ENCODE results near the gene ARHGAP18. TPM values are rescaled to one million over a fixed set of nuclear protein-coding genes. Genes with fewer than 3 reads are reported as not detected.

Gene ARHGAP18, protein sequence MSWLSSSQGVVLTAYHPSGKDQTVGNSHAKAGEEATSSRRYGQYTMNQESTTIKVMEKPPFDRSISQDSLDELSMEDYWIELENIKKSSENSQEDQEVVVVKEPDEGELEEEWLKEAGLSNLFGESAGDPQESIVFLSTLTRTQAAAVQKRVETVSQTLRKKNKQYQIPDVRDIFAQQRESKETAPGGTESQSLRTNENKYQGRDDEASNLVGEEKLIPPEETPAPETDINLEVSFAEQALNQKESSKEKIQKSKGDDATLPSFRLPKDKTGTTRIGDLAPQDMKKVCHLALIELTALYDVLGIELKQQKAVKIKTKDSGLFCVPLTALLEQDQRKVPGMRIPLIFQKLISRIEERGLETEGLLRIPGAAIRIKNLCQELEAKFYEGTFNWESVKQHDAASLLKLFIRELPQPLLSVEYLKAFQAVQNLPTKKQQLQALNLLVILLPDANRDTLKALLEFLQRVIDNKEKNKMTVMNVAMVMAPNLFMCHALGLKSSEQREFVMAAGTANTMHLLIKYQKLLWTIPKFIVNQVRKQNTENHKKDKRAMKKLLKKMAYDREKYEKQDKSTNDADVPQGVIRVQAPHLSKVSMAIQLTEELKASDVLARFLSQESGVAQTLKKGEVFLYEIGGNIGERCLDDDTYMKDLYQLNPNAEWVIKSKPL
- 12.8 and 13.3 TPM in 2 replicates for total RNA-seq
- long read RNA-seq, full-length matches to known transcripts = 5 of 76 reads
- long read RNA-seq, partial matches to known transcripts = 63 of 76 reads
- long read RNA-seq, other reads (novel, unspliced or antisense) = 8 of 76 reads

GRCh38 chr6:129709769-129710449 lies at the start of gene ARHGAP18:
TSS of gene ARHGAP18 (minus strand) at chr6:129710177. CDS start at chr6:129710136, 41 bp downstream.
- peak; percentile 95 for DNase-seq (ENCODE audit: extremely low spot score, unreplicated experiment)
- H3K9me3 Mint-ChIP-seq (ENCODE audit: unreplicated experiment) = no peaks in the 10 kb centered on the region
- peak within 1 kb of the TSS; percentile 99 for H3K27ac Mint-ChIP-seq (ENCODE audit: unreplicated experiment)
- H3K4me3 Mint-ChIP-seq (ENCODE audit: unreplicated experiment) = peak within 1 kb of the TSS; percentile 95
- H3K4me1 Mint-ChIP-seq (ENCODE audit: unreplicated experiment) = peaks cover 44% of the 10 kb centered on the region
- H3K36me3 Mint-ChIP-seq (ENCODE audit: unreplicated experiment) = peaks cover 16% of the 10 kb centered on the region
- no peaks in the 10 kb centered on the region for H3K27me3 Mint-ChIP-seq (ENCODE audit: unreplicated experiment)
- TF ChIP-seq, protein P1, sequence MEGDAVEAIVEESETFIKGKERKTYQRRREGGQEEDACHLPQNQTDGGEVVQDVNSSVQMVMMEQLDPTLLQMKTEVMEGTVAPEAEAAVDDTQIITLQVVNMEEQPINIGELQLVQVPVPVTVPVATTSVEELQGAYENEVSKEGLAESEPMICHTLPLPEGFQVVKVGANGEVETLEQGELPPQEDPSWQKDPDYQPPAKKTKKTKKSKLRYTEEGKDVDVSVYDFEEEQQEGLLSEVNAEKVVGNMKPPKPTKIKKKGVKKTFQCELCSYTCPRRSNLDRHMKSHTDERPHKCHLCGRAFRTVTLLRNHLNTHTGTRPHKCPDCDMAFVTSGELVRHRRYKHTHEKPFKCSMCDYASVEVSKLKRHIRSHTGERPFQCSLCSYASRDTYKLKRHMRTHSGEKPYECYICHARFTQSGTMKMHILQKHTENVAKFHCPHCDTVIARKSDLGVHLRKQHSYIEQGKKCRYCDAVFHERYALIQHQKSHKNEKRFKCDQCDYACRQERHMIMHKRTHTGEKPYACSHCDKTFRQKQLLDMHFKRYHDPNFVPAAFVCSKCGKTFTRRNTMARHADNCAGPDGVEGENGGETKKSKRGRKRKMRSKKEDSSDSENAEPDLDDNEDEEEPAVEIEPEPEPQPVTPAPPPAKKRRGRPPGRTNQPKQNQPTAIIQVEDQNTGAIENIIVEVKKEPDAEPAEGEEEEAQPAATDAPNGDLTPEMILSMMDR (IDR thresholded peaks at IDR 0.05) = no peak

DNA sequence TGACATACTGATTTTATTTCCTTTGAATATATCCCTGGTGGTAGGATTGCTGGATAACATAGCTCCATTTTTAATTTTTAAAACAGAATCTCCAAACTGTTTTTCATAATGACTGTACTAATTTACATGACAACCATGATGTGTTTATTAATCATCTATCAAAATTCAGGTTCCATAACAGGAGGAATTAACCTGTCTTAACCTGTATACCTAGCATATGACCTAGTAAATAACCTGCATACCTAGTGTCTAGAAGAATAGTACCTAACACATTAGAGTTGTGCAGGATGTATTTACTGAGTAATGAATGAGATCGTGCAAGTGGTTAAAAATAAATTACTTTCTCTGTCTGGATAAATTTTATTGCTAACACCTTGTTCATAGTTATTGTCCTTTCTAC lies 45.8 kb upstream of the ARHGAP18 start:
- Mint-ChIP-seq H3K27ac (ENCODE audit: unreplicated experiment) (no peak overlapping the region), H3K9me3 (ENCODE audit: unreplicated experiment) (no peaks in the 10 kb centered on the region), H3K27me3 (ENCODE audit: unreplicated experiment) (no peaks in the 10 kb centered on the region), H3K4me3 (ENCODE audit: unreplicated experiment) (no peak overlapping the region), H3K4me1 (ENCODE audit: unreplicated experiment) (peaks cover 27% of the 10 kb centered on the region), H3K36me3 (ENCODE audit: unreplicated experiment) (no peaks in the 10 kb centered on the region)
- no peak for DNase-seq (ENCODE audit: extremely low spot score, unreplicated experiment)
- TF ChIP-seq, protein P1 (IDR thresholded peaks at IDR 0.05) = no peak

- TF ChIP-seq, protein P1 (IDR thresholded peaks at IDR 0.05) = no peak
- Mint-ChIP-seq H3K9me3 (ENCODE audit: unreplicated experiment) (no peaks in the 10 kb centered on the region), H3K4me3 (ENCODE audit: unreplicated experiment) (no peak overlapping the region), H3K27me3 (ENCODE audit: unreplicated experiment) (no peaks in the 10 kb centered on the region), H3K4me1 (ENCODE audit: unreplicated experiment) (peaks cover 29% of the 10 kb centered on the region), H3K36me3 (ENCODE audit: unreplicated experiment) (no peaks in the 10 kb centered on the region), H3K27ac (ENCODE audit: unreplicated experiment) (no peak overlapping the region)
- DNase-seq (ENCODE audit: extremely low spot score, unreplicated experiment) = no peak
Measured at GRCh38 chr6:129754750-129755149, 44.8 kb upstream of the ARHGAP18 start.

DNA sequence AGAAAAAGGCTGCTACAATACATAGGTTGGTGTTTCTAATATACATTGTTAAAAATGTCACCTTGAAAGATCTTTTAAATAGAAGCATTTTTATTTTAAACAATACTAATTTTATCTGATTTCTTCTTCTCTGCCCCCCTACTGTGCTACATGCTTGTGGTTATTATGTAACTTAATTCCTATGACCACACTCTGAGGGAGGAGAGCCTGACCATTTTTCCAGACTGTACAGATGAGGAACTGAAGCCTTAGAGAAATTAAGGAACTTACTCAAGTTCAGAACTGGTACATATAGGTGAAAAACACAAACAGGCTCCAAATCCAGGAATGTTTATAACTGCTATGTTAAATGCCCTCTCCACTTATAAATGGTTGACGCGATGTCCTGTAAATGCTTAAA lies 43.4 kb upstream of the ARHGAP18 start:
- DNase-seq (ENCODE audit: extremely low spot score, unreplicated experiment) = no peak
- Mint-ChIP-seq H3K27ac (ENCODE audit: unreplicated experiment) (no peak overlapping the region), H3K9me3 (ENCODE audit: unreplicated experiment) (no peaks in the 10 kb centered on the region), H3K27me3 (ENCODE audit: unreplicated experiment) (no peaks in the 10 kb centered on the region), H3K4me3 (ENCODE audit: unreplicated experiment) (no peak overlapping the region), H3K36me3 (ENCODE audit: unreplicated experiment) (no peaks in the 10 kb centered on the region), H3K4me1 (ENCODE audit: unreplicated experiment) (peaks cover 41% of the 10 kb centered on the region)
- TF ChIP-seq, protein P1 (IDR thresholded peaks at IDR 0.05) = no peak
